NCI-H345 (cell line): Measurements from ENCODE around the gene HOXC11.

ENCODE experiments used
- DNase-seq: peaks from one replicate; lab custom pipeline; 2025; lab: John Stamatoyannopoulos, UW

The HOXC11 gene

DNA sequence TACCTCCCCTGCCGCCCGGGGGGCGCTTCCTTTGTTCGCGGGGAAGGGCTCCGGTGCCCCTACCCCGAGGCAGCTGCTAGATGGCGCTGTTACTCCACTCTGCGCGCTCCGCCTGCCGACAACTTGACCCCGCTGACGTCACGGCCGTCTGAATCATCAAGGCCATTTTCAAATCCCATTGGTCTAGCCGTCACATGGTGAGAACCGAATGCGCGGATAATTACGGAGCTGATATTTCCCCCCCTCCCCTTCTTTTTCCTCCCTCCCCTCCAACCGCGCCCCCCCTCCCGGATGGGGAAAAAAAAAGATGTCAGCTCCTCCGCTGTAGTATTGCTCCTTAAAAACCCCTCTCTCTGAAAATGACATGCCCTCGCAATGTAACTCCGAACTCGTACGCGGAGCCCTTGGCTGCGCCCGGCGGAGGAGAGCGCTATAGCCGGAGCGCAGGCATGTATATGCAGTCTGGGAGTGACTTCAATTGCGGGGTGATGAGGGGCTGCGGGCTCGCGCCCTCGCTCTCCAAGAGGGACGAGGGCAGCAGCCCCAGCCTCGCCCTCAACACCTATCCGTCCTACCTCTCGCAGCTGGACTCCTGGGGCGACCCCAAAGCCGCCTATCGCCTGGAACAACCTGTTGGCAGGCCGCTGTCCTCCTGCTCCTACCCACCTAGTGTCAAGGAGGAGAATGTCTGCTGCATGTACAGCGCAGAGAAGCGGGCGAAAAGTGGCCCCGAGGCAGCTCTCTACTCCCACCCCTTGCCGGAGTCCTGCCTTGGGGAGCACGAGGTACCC, 12.2 kb downstream of the HOXC11 start, which contains the start of gene HOXC10:
HOXC10 (plus strand) TSS at position 246 of the 791 bp plus-strand sequence; CDS start at position 360, 114 bp downstream.
- peak; percentile 54 for DNase-seq

DNA sequence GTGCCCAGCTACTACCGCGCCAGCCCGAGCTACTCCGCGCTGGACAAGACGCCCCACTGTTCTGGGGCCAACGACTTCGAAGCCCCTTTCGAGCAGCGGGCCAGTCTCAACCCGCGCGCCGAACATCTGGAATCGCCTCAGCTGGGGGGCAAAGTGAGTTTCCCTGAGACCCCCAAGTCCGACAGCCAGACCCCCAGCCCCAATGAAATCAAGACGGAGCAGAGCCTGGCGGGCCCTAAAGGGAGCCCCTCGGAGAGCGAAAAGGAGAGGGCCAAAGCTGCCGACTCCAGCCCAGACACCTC, 12.7 kb downstream of the HOXC11 start:
- DNase-seq = no peak

DNA sequence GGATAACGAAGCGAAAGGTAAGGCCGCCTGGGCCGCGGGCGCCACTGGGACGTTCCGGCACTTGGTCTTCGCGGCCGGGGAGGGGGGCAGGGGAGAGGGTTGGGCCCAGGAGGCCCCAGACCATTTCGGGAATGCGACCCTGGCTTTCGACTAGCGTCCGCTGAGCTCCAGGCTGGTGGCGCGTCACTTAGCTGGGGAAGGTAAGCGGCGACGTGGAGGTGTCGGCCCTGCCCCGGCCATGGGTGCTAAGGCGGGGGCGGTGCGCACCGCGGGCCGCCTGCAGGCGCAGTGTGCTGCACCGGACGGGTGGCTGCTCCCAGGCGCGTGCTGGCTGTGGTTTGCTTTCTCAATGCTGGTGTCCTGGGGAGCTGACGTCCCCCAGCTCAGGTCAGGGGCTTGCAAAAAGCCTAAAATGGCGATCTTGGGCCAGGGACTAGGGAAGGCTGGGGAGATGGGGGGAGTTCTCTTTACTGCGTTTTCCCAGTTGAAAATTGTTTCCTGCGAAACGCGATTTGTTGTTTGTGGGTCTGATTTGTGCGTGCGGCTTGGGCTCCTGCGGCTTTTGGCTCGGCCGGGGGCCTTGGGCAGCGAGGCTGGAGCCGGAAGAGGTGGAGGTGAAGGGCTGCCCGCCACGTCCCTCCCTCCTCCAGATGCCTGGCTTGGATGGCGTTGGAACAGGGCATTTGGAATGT, 13.2 kb downstream of the HOXC11 start:
- DNase-seq = no peak

DNA sequence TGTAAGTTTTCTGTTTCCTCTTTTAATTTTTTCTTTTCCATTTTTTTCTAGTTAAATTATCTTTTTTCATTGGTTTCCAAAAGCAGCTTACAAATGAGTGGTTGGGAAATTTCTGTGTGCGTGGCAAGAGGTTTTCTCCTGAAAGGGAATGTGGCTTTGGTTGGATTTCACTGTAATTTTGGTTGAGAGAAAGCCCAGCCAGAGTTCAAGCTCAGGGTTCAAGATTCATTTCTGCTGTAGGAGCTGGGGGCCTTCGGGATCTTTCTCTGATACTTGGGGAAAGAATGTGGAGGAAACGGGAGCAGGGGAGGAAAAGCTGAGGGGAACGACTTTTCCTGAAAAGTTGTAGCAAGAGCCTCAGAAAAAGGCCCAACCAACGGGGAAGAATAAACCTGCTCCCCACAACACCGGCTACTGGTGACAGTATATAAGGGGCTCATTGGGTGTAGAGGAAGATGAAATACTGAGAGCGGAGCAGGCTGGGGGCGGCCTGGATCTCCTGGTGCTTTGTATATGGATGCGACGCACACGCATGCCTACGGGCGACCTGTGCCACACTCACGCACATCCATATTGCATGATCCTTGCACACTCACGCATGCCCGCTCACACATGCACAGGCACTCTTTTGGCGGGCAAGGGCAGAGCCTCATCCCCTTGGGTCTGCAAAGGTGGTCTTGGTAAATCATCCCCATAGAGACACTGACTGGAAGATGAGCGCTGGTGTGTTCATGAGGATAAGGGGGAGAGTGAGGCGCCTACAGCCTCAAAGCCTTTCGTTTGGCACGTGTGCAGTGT, 14.0 kb downstream of the HOXC11 start:
- no peak for DNase-seq

DNA sequence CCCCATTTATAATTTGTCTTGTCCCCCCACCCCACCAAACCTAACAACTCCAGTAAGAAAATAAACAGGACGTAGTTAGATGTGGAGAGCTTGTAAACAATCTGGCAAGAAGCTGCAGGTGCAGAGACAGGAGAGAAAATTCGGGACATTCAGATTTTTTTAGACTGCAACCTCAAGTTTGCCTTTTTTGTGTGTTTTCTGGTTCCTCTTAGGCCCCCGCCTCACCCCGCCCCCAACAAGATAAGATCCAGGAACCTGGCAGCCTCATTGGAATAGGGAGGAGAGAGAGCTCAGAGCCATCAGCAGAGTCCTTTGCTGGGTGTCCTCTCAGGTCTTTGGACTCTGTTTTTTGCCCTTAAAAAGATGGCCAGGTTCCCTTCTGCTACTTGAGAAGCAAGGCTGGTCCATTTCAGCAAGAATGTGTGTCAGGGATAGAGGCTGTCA, 14.9 kb downstream of the HOXC11 start:
- DNase-seq = no peak

DNA sequence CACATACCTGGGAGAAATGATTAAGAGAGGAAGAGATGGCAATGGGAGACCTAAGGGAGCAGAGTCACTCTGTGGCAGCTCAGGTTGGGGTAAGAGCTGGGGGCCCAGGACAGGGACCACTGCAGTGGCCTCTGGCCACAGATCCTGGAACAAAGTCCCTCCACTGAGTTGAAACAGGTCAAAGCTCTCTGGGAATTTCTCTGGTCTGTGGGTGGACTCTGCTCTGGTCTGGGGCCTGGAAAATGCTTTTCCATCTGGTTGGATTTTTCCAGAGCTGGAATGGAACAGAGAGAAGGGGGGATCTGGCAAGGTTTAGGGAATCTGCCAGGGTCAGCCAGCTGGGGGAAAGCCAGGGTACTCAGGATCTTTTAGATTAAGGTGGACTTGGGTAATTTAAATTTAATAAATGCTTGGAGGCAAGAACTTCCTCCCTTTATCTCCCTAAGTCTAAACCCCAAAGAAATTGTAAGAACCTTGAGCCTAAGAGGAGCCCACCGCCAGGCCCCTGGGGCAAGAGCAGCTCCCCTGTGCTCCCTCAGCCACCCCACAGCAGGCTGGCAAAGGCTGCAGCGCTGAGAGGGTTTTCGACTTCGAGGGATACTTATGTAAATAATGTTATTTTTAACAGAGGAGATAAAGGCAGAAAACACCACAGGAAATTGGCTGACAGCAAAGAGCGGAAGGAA, 15.8 kb downstream of the HOXC11 start:
- no peak for DNase-seq

DNA sequence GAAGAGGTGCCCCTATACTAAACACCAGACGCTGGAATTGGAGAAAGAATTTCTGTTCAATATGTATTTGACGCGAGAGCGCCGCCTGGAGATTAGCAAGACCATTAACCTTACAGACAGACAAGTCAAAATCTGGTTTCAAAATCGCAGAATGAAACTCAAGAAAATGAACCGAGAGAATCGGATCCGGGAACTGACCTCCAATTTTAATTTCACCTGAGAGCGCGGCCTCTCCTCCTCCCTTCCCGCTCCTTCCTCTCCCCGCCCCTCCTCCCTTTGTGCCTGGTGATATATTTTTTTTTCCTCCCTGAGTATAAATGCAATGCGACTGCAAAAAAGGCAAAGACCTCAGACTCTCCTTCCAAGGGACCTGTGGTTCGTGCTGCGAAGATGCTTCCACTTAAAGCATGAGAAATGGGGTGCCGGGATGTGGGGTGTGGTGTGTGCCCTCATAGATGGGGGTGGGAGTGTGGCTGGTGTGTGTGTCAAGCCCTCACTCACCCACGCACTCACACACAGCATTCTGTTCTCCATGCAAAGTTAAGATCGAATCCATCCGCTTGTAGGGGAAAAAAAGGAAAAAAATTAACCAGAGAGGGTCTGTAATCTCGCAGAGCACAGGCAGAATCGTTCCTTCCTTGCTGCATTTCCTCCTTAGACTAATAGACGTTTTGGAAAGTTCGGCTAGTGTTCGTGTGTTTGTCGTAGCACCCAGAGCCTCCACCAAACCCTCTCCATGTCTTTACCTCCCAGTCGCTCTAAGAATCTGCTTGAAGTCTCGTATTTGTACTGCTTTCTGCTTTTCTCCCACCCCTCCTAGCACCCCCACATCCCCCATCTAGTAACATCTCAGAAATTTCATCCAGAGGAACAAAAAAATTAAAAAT, 16.5 kb downstream of the HOXC11 start:
- peak; percentile 42 for DNase-seq

DNA sequence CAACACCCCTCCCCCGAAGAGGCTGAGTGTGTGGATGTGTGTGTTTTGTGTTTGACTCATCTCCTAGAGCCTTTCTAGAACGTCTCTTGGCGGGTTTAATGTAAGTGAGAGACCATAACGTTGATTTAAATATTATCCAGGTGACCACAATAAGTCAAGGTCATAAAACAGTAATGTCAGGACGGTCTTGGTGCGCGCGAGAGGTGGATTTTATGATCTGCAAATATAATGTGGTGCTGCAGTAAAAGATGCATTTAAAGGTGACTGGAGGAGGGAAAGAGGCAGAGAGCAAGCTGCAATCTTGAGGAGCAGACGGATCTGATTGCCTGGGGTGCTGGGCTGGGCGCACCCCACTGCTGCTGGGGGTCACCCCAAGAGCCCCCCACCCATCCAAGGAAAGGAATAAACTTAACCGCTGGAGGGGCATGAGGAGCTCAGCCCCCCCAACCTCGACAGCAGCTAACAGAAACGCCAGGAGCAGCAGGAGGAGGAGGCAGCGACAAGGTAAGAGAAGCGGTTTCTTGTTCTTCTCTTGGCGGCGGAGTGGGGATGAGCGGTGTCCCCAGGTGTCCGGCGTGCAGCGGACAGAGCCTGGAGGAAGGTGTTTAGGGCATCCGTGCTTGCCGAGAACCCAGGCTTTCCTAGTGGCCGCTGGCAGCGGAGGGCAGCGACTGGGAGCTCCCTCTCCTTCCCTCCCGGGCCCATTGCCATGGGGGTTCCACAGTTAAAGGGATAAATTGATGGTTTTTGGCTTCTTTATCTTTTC, 17.6 kb downstream of the HOXC11 start:
- no peak for DNase-seq

DNA sequence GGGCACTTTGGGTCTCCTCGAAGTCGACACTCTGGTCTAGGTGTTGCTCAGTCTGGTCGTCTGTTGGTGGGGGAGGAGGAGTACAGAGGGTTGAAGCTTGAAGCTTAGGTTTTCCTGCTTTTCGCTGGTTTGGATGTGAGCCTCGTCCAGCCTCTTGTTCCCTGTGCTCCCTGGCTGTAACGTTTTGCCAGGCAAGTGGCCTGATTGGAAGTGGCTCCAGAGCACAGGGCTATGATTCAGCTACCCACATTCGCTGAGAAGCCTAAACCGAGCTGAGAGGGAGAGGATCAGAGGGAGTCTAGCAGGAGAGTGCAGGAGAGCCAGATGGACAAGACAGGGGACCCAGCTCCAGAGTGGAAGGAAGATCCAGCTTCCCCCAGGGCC, 18.1 kb downstream of the HOXC11 start:
- DNase-seq = no peak

DNA sequence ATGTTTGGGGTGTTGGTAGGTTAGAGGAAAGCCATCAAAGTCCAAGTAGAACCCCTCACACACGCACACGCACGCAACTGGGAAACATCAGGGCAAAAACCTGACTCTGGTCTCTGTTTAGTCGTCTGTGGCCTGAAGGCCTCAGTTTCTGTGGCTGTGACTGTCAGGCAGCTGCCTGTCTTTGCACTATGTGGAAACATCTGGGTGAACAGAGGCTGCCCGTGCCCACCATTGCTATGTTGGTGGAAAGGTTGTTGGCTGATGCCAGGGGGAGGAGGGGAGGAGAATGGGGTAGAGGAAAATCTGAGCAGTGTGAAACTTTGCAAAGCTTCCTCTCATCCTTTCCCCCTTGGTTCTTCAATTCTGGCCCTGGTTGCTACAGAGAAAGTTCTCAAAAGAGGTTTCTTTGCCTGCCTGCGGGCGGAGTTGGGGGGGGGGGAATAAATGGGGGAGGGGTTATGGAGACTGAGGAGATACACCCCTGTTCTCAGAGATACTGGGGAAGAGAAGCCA, 19.5 kb downstream of the HOXC11 start:
- no peak for DNase-seq

DNA sequence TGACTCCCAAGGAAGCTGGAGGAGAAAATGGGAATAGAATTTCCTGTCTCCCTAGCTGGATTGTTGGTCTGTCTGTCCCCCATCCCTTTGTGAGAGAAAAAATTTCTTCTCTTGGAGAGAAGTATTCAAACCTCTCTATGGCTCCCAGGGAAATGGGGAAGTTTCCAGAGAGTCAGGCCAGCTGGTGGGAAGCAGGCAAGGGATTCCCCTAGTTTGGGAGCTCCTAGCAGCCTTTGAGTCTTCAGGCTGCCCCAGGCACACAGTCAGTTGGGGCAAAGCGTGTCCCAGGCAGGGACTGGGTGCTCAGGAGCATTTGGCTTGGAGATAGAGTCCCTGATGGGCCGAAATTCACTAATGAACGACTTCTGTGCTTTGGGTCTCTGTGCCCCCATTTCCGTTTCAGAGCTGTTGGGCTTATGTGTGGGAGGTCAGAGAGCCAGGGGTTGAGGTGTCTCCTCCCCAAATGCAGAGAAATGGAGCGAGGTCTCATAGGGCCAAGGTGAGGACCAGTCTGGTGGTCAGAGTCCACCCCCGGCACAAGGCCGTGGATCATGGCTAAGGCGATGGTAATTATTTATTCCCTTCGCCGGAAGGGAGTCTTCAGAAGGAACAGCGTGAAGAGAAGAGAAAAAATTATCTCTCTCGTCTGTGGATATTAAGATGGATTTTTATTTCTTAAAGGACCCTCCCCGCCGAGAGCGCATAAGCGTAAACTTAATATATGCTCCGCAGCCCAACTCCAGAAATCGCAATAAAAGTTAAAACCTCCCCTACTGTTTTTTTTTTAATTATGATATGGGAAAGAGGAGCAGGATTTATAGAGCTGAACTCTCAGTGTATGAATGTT, 20.5 kb downstream of the HOXC11 start:
- DNase-seq = no peak

DNA sequence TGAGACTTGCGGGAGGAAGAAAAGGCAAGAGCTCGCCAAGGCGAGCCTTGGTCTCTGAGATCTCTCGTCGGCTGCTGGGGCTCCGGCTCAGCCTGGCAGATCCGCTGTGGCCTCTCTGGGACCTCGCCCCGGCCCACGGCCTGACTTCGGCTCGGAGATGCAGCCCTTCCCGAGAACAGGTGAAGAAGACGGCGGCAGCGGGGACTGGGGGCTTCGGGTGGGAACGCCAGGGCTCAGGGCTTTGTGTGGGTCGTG, 21.0 kb downstream of the HOXC11 start:
- no peak for DNase-seq

DNA sequence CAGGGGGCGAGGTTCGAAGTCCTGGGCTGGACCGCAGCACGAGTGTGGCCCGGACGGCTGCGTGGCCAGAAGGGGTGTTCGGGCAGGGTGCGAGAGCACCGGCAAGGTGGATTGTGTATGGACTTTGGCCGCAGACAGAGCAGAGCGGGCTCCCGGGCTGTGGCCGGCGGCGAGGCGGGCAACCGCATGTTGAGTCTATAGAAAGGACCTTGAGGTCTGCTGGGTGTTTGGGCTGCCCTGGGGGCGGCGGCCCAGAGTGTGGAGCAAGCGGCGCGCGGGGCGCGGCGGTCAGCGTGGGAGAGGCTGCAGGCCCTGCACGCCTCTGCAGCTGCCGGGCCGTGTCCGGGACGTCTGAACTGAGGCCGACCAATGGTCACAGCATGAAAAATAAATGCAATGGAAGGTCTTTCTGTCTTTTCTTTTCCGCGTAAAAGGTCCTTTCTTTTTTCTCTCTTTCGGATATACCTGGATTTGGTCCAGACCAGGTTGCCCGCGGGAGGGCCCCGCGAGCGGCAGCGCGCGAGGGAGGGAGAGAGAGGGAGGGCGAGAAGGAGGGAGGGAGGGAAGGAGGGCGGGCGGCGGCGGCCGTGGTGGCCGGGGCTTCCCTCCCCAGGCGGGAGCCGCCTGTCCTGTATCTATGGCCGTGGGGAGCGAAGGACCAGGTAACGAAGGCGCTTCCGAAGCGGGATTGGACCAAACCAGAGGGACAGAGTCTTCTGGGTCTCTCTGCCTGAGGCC, 21.5 kb downstream of the HOXC11 start:
- no peak for DNase-seq

DNA sequence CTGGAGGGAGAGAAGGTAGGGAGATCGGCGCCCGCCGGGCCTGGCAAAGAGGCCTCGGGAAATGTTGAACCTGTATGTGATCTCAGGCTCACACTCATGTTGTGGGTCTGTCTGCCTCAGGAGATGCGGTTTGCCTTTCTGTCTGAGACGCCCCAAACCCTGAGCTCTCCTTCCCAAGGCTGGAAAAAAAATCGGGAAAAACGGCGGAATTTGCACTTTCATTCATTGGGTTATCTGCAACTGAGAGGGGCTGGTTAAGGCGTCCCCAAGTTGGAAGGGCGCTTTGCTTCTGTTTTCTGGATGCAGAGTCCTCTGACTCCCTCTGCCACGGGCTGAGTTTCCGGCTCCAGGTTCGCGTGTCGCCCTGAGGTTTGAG, 22.1 kb downstream of the HOXC11 start:
- DNase-seq = no peak

DNA sequence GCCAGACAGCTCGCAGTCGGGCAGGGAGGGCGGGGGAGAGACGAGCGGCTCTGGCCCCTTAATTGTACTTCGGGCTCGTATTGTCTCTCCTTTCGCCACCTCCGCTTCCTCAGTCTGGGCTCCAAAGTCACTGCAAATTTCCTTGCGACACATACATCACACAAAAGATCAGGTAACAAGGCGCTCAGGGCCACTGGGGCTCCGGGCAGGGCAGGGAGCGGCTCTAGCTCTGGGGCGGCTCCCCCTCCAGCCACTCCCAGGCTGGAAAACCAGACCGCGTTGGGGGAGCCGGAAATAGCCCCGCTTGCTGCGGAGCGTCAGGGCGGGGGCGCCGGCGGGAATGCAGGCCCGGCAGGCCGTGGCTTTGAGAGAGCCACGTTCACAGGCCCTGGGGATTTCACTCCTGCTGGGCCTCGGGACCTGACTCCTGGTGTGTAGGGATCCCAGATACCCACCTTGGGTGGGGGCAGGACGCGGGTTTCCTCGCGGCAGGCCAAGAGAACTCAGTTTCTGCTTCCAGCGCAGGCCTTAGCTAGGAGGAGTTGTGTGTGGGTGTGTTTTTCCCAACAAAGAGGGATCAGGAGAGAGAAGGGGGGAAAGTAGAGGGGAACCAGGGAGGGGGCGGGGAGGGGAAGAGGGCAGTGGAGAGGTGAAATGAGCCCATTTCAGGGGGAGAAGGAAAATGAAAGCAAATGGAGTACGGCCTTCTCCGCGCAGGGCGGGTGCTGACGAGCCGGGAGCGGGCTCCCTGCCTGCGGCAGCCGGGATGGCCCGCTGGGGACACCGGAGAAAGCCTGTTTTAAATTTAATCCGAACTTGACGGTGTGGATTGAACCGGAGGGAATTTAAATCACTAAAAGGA, 22.7 kb downstream of the HOXC11 start:
- no peak for DNase-seq

DNA sequence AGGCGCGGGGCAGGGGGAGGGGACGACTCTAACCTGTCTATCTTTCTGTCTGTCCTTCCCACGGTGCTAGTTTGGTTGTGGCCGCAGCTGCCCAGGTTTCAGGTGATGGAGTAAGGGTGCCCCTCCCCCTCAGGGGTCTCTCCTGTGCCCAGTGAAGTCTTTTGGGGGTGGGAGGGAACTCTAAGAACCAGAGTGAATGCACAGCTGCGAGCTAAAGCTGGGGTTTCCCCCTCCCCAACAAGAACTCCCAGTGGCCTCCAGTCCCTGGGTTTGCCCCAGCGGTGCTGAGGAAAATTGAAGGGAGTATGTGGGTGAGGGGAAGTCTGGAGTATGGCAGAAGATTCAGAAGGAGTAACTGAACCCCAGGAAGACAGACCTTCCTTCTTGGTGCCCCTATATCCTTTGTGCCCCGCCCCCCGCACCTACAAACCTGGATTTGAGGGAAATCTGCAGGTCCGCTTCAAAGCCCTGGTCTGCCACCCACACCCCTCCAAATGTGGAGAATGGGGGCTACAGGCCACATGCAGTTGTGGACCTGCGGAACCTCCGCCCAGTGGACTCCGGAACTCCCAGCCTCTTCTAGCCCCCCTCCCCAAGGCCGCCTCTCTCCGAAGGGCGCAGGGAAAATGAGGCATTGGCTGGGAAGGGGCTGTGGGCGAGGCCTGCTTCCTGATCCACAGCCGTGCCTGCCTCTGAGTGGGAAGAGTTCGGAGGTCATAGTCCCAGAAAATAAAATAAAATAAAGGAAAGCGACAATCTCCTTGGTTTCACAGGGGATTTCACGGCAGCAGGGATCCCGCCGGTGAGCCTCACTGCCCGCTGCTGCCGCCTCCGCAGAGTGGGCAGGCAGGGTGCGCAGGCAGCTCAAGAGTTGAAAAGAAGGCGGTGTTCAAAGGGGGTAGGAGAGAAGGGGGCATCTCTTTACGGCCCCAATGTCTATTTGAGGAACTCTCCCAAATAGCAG, 23.6 kb downstream of the HOXC11 start:
- no peak for DNase-seq
